PC-9 (cell line): ENCODE results near the gene HEG1.

ENCODE experiments used
- EZH2 ChIP-seq: fragments of 200-600 bp; sonication (generic); IDR thresholded peaks from 2 replicates; pipeline ENCODE4 v1.8.0; 2017; ENCODE audit warnings: antibody characterized with exemption, low read depth
- TF ChIP-seq, protein P1 (sequence below): fragments of 200-600 bp; sonication (generic); conservative IDR thresholded peaks from 2 replicates; pipeline ENCODE4 v1.6.1; 2017; ENCODE audit warnings: mixed run types, antibody characterized with exemption, mild to moderate bottlenecking, moderate library complexity

DNA sequence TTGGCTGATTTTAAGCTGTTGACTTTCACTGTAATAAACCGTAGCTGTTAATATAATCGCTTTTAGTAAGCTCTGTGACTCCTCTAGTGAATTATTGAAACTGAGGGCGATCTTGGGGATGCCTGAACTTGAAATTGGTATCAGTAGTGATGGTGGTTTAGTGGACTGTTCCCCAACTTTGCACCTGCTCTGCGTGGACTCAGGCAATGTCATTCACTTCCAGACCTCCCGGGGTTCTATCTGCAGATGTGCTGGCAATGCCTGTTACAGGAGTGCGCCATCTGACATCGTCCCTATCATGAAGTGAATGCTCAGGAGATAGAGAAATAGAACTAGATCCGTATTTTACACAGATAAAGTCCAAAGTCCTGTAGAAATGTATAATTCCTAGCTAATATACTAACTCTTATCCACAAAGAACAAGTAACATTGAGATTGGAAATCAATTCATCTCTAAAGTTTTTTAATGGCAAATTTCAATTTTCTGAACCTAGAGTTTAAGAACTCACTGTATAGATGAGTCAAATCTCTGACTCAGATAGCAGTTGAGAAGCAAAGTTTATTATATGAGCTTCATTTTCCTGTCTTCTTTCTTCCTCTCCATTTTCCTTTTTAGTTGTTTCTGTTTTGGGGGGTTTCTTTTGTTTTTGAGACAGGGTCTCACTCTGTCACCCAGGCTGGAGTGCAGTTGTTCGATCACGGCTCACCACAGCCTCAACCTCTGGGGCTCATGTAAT lies 51.8 kb downstream of the HEG1 start:
- TF ChIP-seq, protein P1, sequence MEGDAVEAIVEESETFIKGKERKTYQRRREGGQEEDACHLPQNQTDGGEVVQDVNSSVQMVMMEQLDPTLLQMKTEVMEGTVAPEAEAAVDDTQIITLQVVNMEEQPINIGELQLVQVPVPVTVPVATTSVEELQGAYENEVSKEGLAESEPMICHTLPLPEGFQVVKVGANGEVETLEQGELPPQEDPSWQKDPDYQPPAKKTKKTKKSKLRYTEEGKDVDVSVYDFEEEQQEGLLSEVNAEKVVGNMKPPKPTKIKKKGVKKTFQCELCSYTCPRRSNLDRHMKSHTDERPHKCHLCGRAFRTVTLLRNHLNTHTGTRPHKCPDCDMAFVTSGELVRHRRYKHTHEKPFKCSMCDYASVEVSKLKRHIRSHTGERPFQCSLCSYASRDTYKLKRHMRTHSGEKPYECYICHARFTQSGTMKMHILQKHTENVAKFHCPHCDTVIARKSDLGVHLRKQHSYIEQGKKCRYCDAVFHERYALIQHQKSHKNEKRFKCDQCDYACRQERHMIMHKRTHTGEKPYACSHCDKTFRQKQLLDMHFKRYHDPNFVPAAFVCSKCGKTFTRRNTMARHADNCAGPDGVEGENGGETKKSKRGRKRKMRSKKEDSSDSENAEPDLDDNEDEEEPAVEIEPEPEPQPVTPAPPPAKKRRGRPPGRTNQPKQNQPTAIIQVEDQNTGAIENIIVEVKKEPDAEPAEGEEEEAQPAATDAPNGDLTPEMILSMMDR = no peak
- no peak for TF ChIP-seq EZH2
